Activated CD8-positive, alpha-beta memory T cell treated with anti-CD3 and anti-CD28 coated beads, Interleukin-2, amount 50 U/mL, for 1 hour (primary cell): ENCODE data around the gene GRID1.
"Not testable (repeated sequence)": the region's sequence is repeated elsewhere in the genome, so short reads cannot be mapped to it uniquely, and the experiment has no call there.

Source experiments
- DNase-seq: peaks from one replicate; pipeline ENCODE4 v3.0.0-alpha.2; 2020; ENCODE audit errors: extremely low read depth

The GRID1 gene

GRCh38 chr10:86107611-86108310 is 258.8 kb downstream of the GRID1 start:
- not testable (repeated sequence) for DNase-seq

- no peak for DNase-seq
These were observed 259.5 kb downstream of the GRID1 start for GRCh38 chr10:86107131-86107530.

- no peak for DNase-seq
These were observed 260.0 kb downstream of the GRID1 start for GRCh38 chr10:86106616-86107015.

- no peak for DNase-seq
These were observed 261.0 kb downstream of the GRID1 start for GRCh38 chr10:86105640-86106039.

GRCh38 chr10:86105181-86105580 is 261.4 kb downstream of the GRID1 start:
- DNase-seq: no peak

GRCh38 chr10:86104611-86105145 is 261.9 kb downstream of the GRID1 start:
- DNase-seq: no peak

- no peak for DNase-seq
These were observed 262.4 kb downstream of the GRID1 start for GRCh38 chr10:86104156-86104555.

- DNase-seq: no peak
These were observed 263.0 kb downstream of the GRID1 start for GRCh38 chr10:86103391-86104101.

GRCh38 chr10:86102451-86102850 is 264.1 kb downstream of the GRID1 start:
- no peak for DNase-seq

GRCh38 chr10:86102031-86102430 is 264.6 kb downstream of the GRID1 start:
- no peak for DNase-seq

GRCh38 chr10:86100581-86101061 is 266.0 kb downstream of the GRID1 start:
- no peak for DNase-seq

- no peak for DNase-seq
These were observed 266.9 kb downstream of the GRID1 start for GRCh38 chr10:86099542-86100334.

GRCh38 chr10:86098187-86098881 is 268.3 kb downstream of the GRID1 start:
- DNase-seq: no peak

- not testable (repeated sequence) for DNase-seq
These were observed 271.5 kb downstream of the GRID1 start for GRCh38 chr10:86095061-86095460.

GRCh38 chr10:86092311-86092710 is 274.3 kb downstream of the GRID1 start:
- not testable (repeated sequence) for DNase-seq

- no peak for DNase-seq
These were observed 275.4 kb downstream of the GRID1 start for GRCh38 chr10:86091216-86091615.

GRCh38 chr10:86090807-86091206 is 275.8 kb downstream of the GRID1 start:
- no peak for DNase-seq

GRCh38 chr10:86087716-86088115 is 278.9 kb downstream of the GRID1 start:
- DNase-seq: no peak

GRCh38 chr10:86086418-86086817 is 280.2 kb downstream of the GRID1 start:
- DNase-seq: no peak

GRCh38 chr10:86085686-86086085 is 280.9 kb downstream of the GRID1 start:
- DNase-seq: no peak

GRCh38 chr10:86085136-86085535 is 281.5 kb downstream of the GRID1 start:
- DNase-seq: no peak

GRCh38 chr10:86084585-86084984 is 282.0 kb downstream of the GRID1 start:
- no peak for DNase-seq
